ENCODE measurements around the gene EIF5B. TPM values are rescaled to one million over a fixed set of nuclear protein-coding genes. Genes with fewer than 3 reads are reported as not detected.

EIF5B gene
- total RNA-seq, 1 donor = 11.2 TPM

DNA sequence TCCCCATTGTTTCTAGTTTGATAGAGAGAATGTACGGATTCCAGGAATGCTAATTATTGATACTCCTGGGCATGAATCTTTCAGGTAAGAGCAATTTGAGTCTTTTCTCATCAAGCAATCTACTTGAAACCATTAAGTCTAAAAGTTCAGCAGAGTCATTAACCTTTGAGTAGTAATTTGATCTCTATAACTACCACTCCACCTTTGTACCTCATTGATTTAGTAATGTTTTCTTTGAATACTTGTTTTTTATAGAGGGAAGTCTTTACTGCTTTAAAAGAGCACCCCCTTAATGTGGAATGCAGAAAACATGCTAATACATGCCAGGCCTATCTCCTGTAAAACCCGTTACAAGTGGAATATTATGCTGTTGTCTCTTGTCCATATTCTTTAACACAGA lies 45.0 kb downstream of the EIF5B start:
- TF ChIP-seq, protein P1, sequence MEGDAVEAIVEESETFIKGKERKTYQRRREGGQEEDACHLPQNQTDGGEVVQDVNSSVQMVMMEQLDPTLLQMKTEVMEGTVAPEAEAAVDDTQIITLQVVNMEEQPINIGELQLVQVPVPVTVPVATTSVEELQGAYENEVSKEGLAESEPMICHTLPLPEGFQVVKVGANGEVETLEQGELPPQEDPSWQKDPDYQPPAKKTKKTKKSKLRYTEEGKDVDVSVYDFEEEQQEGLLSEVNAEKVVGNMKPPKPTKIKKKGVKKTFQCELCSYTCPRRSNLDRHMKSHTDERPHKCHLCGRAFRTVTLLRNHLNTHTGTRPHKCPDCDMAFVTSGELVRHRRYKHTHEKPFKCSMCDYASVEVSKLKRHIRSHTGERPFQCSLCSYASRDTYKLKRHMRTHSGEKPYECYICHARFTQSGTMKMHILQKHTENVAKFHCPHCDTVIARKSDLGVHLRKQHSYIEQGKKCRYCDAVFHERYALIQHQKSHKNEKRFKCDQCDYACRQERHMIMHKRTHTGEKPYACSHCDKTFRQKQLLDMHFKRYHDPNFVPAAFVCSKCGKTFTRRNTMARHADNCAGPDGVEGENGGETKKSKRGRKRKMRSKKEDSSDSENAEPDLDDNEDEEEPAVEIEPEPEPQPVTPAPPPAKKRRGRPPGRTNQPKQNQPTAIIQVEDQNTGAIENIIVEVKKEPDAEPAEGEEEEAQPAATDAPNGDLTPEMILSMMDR (IDR thresholded peaks at IDR 0.05; ENCODE audit: extremely low read depth, low read depth, low read length) = no peak
- Histone ChIP-seq H3K36me3 (ENCODE audit: insufficient read depth, low read length) (peaks cover 47% of the 10 kb centered on the region), H3K4me3 (ENCODE audit: insufficient read depth, low read length) (no peak overlapping the region), H3K4me2 (ENCODE audit: insufficient read depth, low read length) (no peak overlapping the region), H3K9me3 (ENCODE audit: low read depth, low read length) (no peaks in the 10 kb centered on the region), H4K20me1 (ENCODE audit: insufficient read depth, low read length) (no peaks in the 10 kb centered on the region), H3K27me3 (ENCODE audit: insufficient read depth, low read length) (no peaks in the 10 kb centered on the region), H3K4me1 (ENCODE audit: insufficient read depth, low read length) (no peaks in the 10 kb centered on the region), H3K79me2 (ENCODE audit: insufficient read depth, low read length) (peaks cover 5% of the 10 kb centered on the region), H3K27ac (ENCODE audit: low read depth, low read length) (no peak overlapping the region), H2AFZ (ENCODE audit: low read length) (no peak overlapping the region)
- no peak for DNase-seq (ENCODE audit: insufficient read length, low spot score, missing footprints)

DNA sequence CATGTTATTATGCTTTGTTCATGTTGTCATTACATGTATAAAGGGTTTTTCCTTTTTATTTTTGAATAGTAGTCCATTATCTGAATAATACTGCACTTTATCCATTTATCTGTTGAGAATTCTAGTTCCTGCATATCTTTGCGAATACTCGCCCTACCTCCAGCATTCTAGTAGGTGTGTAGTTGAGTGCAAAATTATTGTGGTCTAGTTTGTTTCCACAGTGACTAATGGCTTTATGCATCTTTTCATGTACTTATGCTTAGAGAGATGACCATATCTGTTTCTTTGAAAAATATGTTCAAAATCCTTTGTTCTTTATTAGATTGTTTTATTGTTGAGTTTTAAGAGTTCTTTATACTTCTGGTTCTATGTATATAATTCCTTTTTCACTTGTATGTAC lies 48.8 kb downstream of the EIF5B start:
- H3K4me3 ChIP-seq (ENCODE audit: insufficient read depth, low read length) = no peak overlapping the region
- H3K4me2 ChIP-seq (ENCODE audit: insufficient read depth, low read length) = no peak overlapping the region
- peaks cover 3% of the 10 kb centered on the region for H3K79me2 ChIP-seq (ENCODE audit: insufficient read depth, low read length)
- peaks cover 34% of the 10 kb centered on the region for H3K36me3 ChIP-seq (ENCODE audit: insufficient read depth, low read length)
- DNase-seq (ENCODE audit: insufficient read length, low spot score, missing footprints) = peak; percentile 58
- no peaks in the 10 kb centered on the region for H4K20me1 ChIP-seq (ENCODE audit: insufficient read depth, low read length)
- H3K27ac ChIP-seq (ENCODE audit: low read depth, low read length) = no peak overlapping the region
- H3K9me3 ChIP-seq (ENCODE audit: low read depth, low read length) = no peaks in the 10 kb centered on the region
- no peaks in the 10 kb centered on the region for H3K27me3 ChIP-seq (ENCODE audit: insufficient read depth, low read length)
- TF ChIP-seq, protein P1 (IDR thresholded peaks at IDR 0.05; ENCODE audit: extremely low read depth, low read depth, low read length) = no peak
- no peak overlapping the region for H2AFZ ChIP-seq (ENCODE audit: low read length)
- peaks cover 7% of the 10 kb centered on the region for H3K4me1 ChIP-seq (ENCODE audit: insufficient read depth, low read length)

DNA sequence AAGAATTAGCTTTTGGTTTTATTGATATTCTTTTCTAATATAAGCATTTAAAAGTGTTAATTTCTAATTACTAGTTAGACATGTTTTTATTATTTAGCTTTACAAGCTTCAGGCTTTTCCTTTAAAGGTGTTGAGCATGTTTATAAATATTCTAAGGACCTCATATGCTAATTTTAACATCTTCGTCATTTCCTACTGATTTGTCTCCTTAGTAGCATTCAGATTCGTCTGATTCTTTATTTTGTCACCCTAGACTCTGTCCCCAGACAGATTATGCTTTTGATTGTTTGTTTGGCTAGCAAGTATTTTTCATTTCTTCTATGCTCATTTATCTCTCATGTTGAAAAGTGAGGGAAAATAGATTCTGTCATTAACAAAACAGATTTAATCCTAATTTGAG lies 51.7 kb downstream of the EIF5B start:
- Histone ChIP-seq H3K4me3 (ENCODE audit: insufficient read depth, low read length) (no peak overlapping the region), H3K79me2 (ENCODE audit: insufficient read depth, low read length) (peaks cover 3% of the 10 kb centered on the region), H3K36me3 (ENCODE audit: insufficient read depth, low read length) (peaks cover 40% of the 10 kb centered on the region), H3K4me1 (ENCODE audit: insufficient read depth, low read length) (peaks cover 7% of the 10 kb centered on the region), H3K27ac (ENCODE audit: low read depth, low read length) (no peak overlapping the region), H3K27me3 (ENCODE audit: insufficient read depth, low read length) (no peaks in the 10 kb centered on the region), H3K9me3 (ENCODE audit: low read depth, low read length) (no peaks in the 10 kb centered on the region), H4K20me1 (ENCODE audit: insufficient read depth, low read length) (no peaks in the 10 kb centered on the region), H3K4me2 (ENCODE audit: insufficient read depth, low read length) (no peak overlapping the region), H2AFZ (ENCODE audit: low read length) (no peak overlapping the region)
- TF ChIP-seq, protein P1 (IDR thresholded peaks at IDR 0.05; ENCODE audit: extremely low read depth, low read depth, low read length) = no peak
- no peak for DNase-seq (ENCODE audit: insufficient read length, low spot score, missing footprints)

DNA sequence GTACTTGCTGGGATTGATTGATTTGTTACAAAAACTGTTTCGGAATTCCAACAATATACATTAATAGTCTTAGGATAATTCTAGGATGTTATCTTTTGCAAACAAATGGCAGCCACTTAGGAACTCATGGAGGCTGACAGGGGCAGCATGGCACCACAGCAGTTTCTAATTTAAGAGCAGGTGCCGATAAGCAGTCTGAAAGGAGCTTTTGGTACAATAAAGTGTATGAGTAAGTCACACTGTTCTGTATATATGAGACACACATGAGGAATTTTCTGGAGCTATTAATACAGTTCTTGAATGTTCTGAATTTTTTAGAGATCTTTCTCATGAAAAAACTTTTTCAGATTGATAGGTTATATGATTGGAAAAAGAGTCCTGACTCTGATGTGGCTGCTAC lies 52.2 kb downstream of the EIF5B start:
- Histone ChIP-seq H3K4me2 (ENCODE audit: insufficient read depth, low read length) (no peak overlapping the region), H3K9me3 (ENCODE audit: low read depth, low read length) (no peaks in the 10 kb centered on the region), H3K27me3 (ENCODE audit: insufficient read depth, low read length) (no peaks in the 10 kb centered on the region), H3K4me1 (ENCODE audit: insufficient read depth, low read length) (peaks cover 7% of the 10 kb centered on the region), H3K79me2 (ENCODE audit: insufficient read depth, low read length) (peaks cover 3% of the 10 kb centered on the region), H2AFZ (ENCODE audit: low read length) (no peak overlapping the region), H3K27ac (ENCODE audit: low read depth, low read length) (no peak overlapping the region), H3K4me3 (ENCODE audit: insufficient read depth, low read length) (no peak overlapping the region), H4K20me1 (ENCODE audit: insufficient read depth, low read length) (no peaks in the 10 kb centered on the region), H3K36me3 (ENCODE audit: insufficient read depth, low read length) (peaks cover 41% of the 10 kb centered on the region)
- DNase-seq (ENCODE audit: insufficient read length, low spot score, missing footprints) = peak; percentile 25
- TF ChIP-seq, protein P1 (IDR thresholded peaks at IDR 0.05; ENCODE audit: extremely low read depth, low read depth, low read length) = no peak
